ENCODE results near the gene NBEA.

Gene NBEA

GRCh38 chr13:35332134-35332533 lies 390.1 kb downstream of the NBEA start:
- Histone ChIP-seq H3K4me3 (ENCODE audit: insufficient read length, low read depth) (no peak overlapping the region), H3K9ac (ENCODE audit: insufficient read length, low read depth) (no peak overlapping the region), H3K9me3 (ENCODE audit: insufficient read depth, low read length) (no peaks in the 10 kb centered on the region), H3K4me1 (ENCODE audit: insufficient read depth, insufficient read length) (no peaks in the 10 kb centered on the region), H3K27me3 (ENCODE audit: insufficient read depth, insufficient read length) (no peaks in the 10 kb centered on the region), H3K36me3 (ENCODE audit: insufficient read depth, insufficient read length, low read length) (no peaks in the 10 kb centered on the region)
- no peak for DNase-seq (ENCODE audit: low read depth, low spot score)
- no peak for TF ChIP-seq ZNF274 (IDR thresholded peaks at IDR 0.05; ENCODE audit: low read depth, low read length)
- TF ChIP-seq SUZ12 (IDR thresholded peaks at IDR 0.05; ENCODE audit: extremely low read depth, insufficient read depth, insufficient read length) = no peak
- TF ChIP-seq YY1 (IDR thresholded peaks at IDR 0.05; ENCODE audit: insufficient read depth, insufficient read length) = no peak

GRCh38 chr13:35333157-35333556 lies 391.1 kb downstream of the NBEA start:
- no peaks in the 10 kb centered on the region for H3K27me3 ChIP-seq (ENCODE audit: insufficient read depth, insufficient read length)
- H3K4me1 ChIP-seq (ENCODE audit: insufficient read depth, insufficient read length) = no peaks in the 10 kb centered on the region
- no peak overlapping the region for H3K4me3 ChIP-seq (ENCODE audit: insufficient read length, low read depth)
- H3K9me3 ChIP-seq (ENCODE audit: insufficient read depth, low read length) = no peaks in the 10 kb centered on the region
- H3K36me3 ChIP-seq (ENCODE audit: insufficient read depth, insufficient read length, low read length) = no peaks in the 10 kb centered on the region
- no peak for DNase-seq (ENCODE audit: low read depth, low spot score)
- no peak overlapping the region for H3K9ac ChIP-seq (ENCODE audit: insufficient read length, low read depth)
- TF ChIP-seq YY1 (IDR thresholded peaks at IDR 0.05; ENCODE audit: insufficient read depth, insufficient read length) (no peak), SUZ12 (IDR thresholded peaks at IDR 0.05; ENCODE audit: extremely low read depth, insufficient read depth, insufficient read length) (no peak)

- H3K9ac ChIP-seq (ENCODE audit: insufficient read length, low read depth) = no peak overlapping the region
- DNase-seq (ENCODE audit: low read depth, low spot score) = no peak
- no peaks in the 10 kb centered on the region for H3K9me3 ChIP-seq (ENCODE audit: insufficient read depth, low read length)
- no peaks in the 10 kb centered on the region for H3K27me3 ChIP-seq (ENCODE audit: insufficient read depth, insufficient read length)
- no peak overlapping the region for H3K4me3 ChIP-seq (ENCODE audit: insufficient read length, low read depth)
- no peaks in the 10 kb centered on the region for H3K4me1 ChIP-seq (ENCODE audit: insufficient read depth, insufficient read length)
- TF ChIP-seq SUZ12 (IDR thresholded peaks at IDR 0.05; ENCODE audit: extremely low read depth, insufficient read depth, insufficient read length) (no peak), YY1 (IDR thresholded peaks at IDR 0.05; ENCODE audit: insufficient read depth, insufficient read length) (no peak)
- H3K36me3 ChIP-seq (ENCODE audit: insufficient read depth, insufficient read length, low read length) = no peaks in the 10 kb centered on the region
These were observed 400.4 kb downstream of the NBEA start for GRCh38 chr13:35342440-35342839.

GRCh38 chr13:35343417-35343816 lies 401.3 kb downstream of the NBEA start:
- Histone ChIP-seq H3K4me3 (ENCODE audit: insufficient read length, low read depth) (no peak overlapping the region), H3K4me1 (ENCODE audit: insufficient read depth, insufficient read length) (no peaks in the 10 kb centered on the region), H3K9me3 (ENCODE audit: insufficient read depth, low read length) (no peaks in the 10 kb centered on the region), H3K36me3 (ENCODE audit: insufficient read depth, insufficient read length, low read length) (no peaks in the 10 kb centered on the region), H3K27me3 (ENCODE audit: insufficient read depth, insufficient read length) (no peaks in the 10 kb centered on the region), H3K9ac (ENCODE audit: insufficient read length, low read depth) (no peak overlapping the region)
- TF ChIP-seq ZNF274 (IDR thresholded peaks at IDR 0.05; ENCODE audit: low read depth, low read length) (no peak), SUZ12 (IDR thresholded peaks at IDR 0.05; ENCODE audit: extremely low read depth, insufficient read depth, insufficient read length) (no peak)
- no peak for DNase-seq (ENCODE audit: low read depth, low spot score)

GRCh38 chr13:35345992-35346391 lies 403.9 kb downstream of the NBEA start:
- no peaks in the 10 kb centered on the region for H3K9me3 ChIP-seq (ENCODE audit: insufficient read depth, low read length)
- DNase-seq (ENCODE audit: low read depth, low spot score) = no peak
- TF ChIP-seq YY1 (IDR thresholded peaks at IDR 0.05; ENCODE audit: insufficient read depth, insufficient read length) (no peak), ZNF274 (IDR thresholded peaks at IDR 0.05; ENCODE audit: low read depth, low read length) (no peak), SUZ12 (IDR thresholded peaks at IDR 0.05; ENCODE audit: extremely low read depth, insufficient read depth, insufficient read length) (no peak)
- H3K36me3 ChIP-seq (ENCODE audit: insufficient read depth, insufficient read length, low read length) = no peaks in the 10 kb centered on the region
- H3K27me3 ChIP-seq (ENCODE audit: insufficient read depth, insufficient read length) = no peaks in the 10 kb centered on the region
- no peak overlapping the region for H3K4me3 ChIP-seq (ENCODE audit: insufficient read length, low read depth)
- no peak overlapping the region for H3K9ac ChIP-seq (ENCODE audit: insufficient read length, low read depth)
- H3K4me1 ChIP-seq (ENCODE audit: insufficient read depth, insufficient read length) = no peaks in the 10 kb centered on the region

- Histone ChIP-seq H3K4me3 (ENCODE audit: insufficient read length, low read depth) (no peak overlapping the region), H3K9ac (ENCODE audit: insufficient read length, low read depth) (no peak overlapping the region), H3K9me3 (ENCODE audit: insufficient read depth, low read length) (no peaks in the 10 kb centered on the region), H3K4me1 (ENCODE audit: insufficient read depth, insufficient read length) (no peaks in the 10 kb centered on the region), H3K36me3 (ENCODE audit: insufficient read depth, insufficient read length, low read length) (no peaks in the 10 kb centered on the region), H3K27me3 (ENCODE audit: insufficient read depth, insufficient read length) (no peaks in the 10 kb centered on the region)
- TF ChIP-seq YY1 (IDR thresholded peaks at IDR 0.05; ENCODE audit: insufficient read depth, insufficient read length) (no peak), ZNF274 (IDR thresholded peaks at IDR 0.05; ENCODE audit: low read depth, low read length) (no peak), SUZ12 (IDR thresholded peaks at IDR 0.05; ENCODE audit: extremely low read depth, insufficient read depth, insufficient read length) (no peak)
- no peak for DNase-seq (ENCODE audit: low read depth, low spot score)
These were observed 404.4 kb downstream of the NBEA start for GRCh38 chr13:35346494-35346893.

GRCh38 chr13:35347679-35348205 lies 405.7 kb downstream of the NBEA start:
- no peak overlapping the region for H3K9ac ChIP-seq (ENCODE audit: insufficient read length, low read depth)

GRCh38 chr13:35349052-35349451 lies 407.0 kb downstream of the NBEA start:
- no peak for TF ChIP-seq YY1 (IDR thresholded peaks at IDR 0.05; ENCODE audit: insufficient read depth, insufficient read length)
- no peak for TF ChIP-seq SUZ12 (IDR thresholded peaks at IDR 0.05; ENCODE audit: extremely low read depth, insufficient read depth, insufficient read length)
- no peak for TF ChIP-seq ZNF274 (IDR thresholded peaks at IDR 0.05; ENCODE audit: low read depth, low read length)

More at GRCh38 chr13:35347679-35348205, 405.7 kb downstream of the NBEA start:
- H3K27me3 ChIP-seq (ENCODE audit: insufficient read depth, insufficient read length) = no peaks in the 10 kb centered on the region
- DNase-seq (ENCODE audit: low read depth, low spot score) = no peak
- no peaks in the 10 kb centered on the region for H3K4me1 ChIP-seq (ENCODE audit: insufficient read depth, insufficient read length)
- H3K4me3 ChIP-seq (ENCODE audit: insufficient read length, low read depth) = no peak overlapping the region
- TF ChIP-seq ZNF274 (IDR thresholded peaks at IDR 0.05; ENCODE audit: low read depth, low read length) (no peak), YY1 (IDR thresholded peaks at IDR 0.05; ENCODE audit: insufficient read depth, insufficient read length) (no peak), SUZ12 (IDR thresholded peaks at IDR 0.05; ENCODE audit: extremely low read depth, insufficient read depth, insufficient read length) (no peak)
- no peaks in the 10 kb centered on the region for H3K36me3 ChIP-seq (ENCODE audit: insufficient read depth, insufficient read length, low read length)
- no peaks in the 10 kb centered on the region for H3K9me3 ChIP-seq (ENCODE audit: insufficient read depth, low read length)

More at GRCh38 chr13:35349052-35349451, 407.0 kb downstream of the NBEA start:
- H3K9me3 ChIP-seq (ENCODE audit: insufficient read depth, low read length) = no peaks in the 10 kb centered on the region
- H3K36me3 ChIP-seq (ENCODE audit: insufficient read depth, insufficient read length, low read length) = no peaks in the 10 kb centered on the region
- H3K4me3 ChIP-seq (ENCODE audit: insufficient read length, low read depth) = no peak overlapping the region
- no peaks in the 10 kb centered on the region for H3K27me3 ChIP-seq (ENCODE audit: insufficient read depth, insufficient read length)
- no peaks in the 10 kb centered on the region for H3K4me1 ChIP-seq (ENCODE audit: insufficient read depth, insufficient read length)
- DNase-seq (ENCODE audit: low read depth, low spot score) = no peak
- no peak overlapping the region for H3K9ac ChIP-seq (ENCODE audit: insufficient read length, low read depth)

All from NT2/D1 (cell line).